Muscle of back (tissue), 11 donors: Measurements from ENCODE around the gene NRP1. TPM values are rescaled to one million over a fixed set of nuclear protein-coding genes. Genes with fewer than 3 reads are reported as not detected.

Source experiments
- DNase-seq, 3 donors: peaks; one replicate each; pipeline versions ENCODE4 v3.0.0 to v3.0.0-alpha.2; 2013
- polyA plus RNA-seq, 10 donors: library from polyadenylated mRNA; unstranded; fragments of 120-200 nt; gene quantifications; one replicate each; pipeline ENCODE4 v1.2.1, GENCODE V29; 2013; ENCODE audit not compliant: insufficient read length in 10 of 10

The NRP1 gene
- polyA plus RNA-seq, 10 donors = 90.1 to 133 (median 105) TPM

DNA sequence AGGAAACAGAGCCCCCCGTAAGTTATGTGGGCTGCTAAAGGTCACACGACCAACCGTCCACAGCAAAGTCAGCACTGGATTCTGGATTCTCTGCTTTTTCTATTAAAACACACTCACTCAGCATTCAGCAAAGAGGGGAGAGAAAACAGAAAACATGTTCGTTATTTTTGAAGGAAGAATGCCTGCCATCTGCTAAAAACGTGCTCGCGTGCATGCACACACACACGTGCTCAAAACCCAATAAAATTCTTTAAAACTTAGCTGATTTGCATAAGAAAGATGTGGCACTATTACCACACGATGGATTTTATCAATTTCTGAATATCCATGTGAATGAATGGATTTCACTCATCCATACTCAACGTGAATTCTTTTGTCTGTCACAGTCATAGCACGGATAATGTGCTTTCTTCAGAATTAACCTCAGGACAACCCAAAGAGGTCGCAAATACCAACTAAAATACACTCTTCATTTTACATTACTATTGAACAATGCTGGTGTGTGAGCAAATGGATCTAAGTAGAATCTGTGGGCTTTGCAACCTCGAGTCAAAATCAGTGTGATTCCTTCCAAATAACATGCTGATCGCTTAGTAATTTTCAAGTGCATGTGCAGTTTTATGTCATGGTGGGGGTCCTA, 40.8 kb downstream of the NRP1 start:
- DNase-seq = no peak

DNA sequence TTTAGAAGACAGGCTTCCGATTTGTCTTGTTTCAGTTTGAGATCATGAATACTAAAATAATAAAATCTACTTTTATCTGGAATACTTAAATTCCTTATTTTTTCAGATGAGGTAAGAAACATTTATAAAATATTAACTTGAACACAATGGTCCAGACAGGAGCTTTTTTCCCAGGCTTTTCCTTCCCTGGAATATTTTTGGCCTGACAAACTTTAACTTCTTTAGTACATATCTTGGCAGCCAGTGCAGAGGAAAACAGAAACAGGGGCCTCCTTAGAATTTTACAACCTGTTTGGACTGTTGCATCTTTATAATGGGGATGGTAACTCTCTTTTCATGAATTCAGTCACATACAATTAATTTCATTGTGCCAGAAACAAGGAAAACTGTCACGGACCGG, 41.4 kb downstream of the NRP1 start:
- DNase-seq = no peak

- peak in 1 of 3 donors; percentile 74 for DNase-seq
Observed at GRCh38 chr10:33291053-33291592, 43.3 kb downstream of the NRP1 start.

- DNase-seq = no peak
Observed at GRCh38 chr10:33290321-33291052, 44.0 kb downstream of the NRP1 start.

- DNase-seq = no peak
Observed at GRCh38 chr10:33289776-33290175, 44.7 kb downstream of the NRP1 start.

DNA sequence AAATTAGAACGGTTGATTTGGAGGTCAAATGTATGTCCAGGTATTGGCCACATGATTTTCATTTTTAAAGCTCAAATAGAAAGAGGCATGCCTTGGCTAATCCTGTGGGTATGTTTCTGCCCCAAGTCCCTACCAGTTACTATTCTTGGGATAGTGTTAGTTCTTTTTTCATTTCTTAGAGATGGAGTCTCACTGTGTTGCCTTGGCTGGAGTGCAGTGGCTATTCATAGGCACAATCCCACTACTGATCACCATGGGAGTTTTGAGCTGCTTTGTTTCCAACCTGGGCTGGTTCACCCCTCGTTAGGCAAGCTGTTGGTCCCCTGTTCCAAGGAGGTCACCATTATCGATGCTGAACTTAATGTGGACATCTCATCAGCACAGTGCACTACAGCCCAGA, 46.3 kb downstream of the NRP1 start:
- no peak for DNase-seq

DNA sequence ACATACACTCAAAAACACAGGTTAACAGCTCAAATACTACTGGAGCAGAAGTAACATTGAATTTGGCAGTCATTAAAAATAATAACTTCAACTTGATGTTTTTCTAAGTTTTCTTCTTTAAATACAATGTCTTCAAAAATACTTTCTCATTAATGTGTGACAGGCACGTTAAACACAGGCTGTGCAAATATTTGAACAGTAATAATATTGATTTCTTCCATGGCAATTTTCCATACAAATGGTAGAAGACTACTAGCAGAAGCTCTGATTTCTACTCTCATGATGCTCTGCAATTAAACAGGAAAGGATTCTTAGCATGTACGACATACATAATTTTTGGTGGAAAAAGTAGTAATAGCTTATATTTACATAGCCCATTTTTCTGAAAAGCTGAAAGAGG, 47.4 kb downstream of the NRP1 start:
- no peak for DNase-seq

DNA sequence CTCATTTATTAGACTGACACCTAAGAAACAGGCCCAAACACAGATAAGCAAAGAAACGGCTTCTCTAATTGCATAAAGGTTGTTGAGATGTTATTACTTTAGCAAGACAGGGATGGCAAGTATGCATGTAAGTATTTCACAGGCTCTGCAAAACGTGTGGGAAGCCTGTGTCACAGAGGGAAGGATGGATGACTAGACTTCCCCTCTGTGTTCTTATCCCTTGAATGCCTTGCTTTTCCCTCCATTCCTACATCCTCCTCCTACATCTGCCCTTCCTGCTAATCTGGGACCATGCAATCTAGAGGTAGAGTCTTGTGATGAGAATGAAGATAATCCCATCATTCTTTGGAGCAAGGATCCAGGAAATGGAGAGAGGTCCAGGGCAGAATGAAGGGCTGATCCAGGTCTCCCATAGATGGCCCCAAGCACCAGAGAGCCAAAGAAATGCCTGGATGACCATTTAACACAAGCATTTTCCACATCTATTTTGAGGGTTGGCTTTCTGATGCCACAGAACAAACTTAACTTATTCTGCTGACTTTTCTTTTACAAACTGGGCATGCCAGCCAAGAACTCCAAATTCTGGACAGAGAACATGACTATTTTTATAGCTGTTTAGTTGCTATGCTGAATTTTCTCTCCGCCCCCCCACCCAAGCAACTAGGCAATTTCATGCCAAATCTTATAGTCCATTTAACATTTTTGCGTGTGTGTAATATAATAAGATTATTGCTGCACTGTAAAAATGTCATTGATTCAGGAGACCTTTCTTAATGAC, 48.1 kb downstream of the NRP1 start:
- DNase-seq = no peak

- DNase-seq = no peak
Observed at GRCh38 chr10:33284945-33285344, 49.5 kb downstream of the NRP1 start.

GRCh38 chr10:33279811-33280602, 54.5 kb downstream of the NRP1 start:
- peak; percentile 66 to 75 (median 67) for DNase-seq

- no peak for DNase-seq
Observed at GRCh38 chr10:33279276-33279675, 55.2 kb downstream of the NRP1 start.

GRCh38 chr10:33278198-33278597, 56.3 kb downstream of the NRP1 start:
- no peak for DNase-seq

GRCh38 chr10:33277135-33277536, 57.3 kb downstream of the NRP1 start:
- DNase-seq = peak in 2 of 3 donors; percentile 63 to 72

DNA sequence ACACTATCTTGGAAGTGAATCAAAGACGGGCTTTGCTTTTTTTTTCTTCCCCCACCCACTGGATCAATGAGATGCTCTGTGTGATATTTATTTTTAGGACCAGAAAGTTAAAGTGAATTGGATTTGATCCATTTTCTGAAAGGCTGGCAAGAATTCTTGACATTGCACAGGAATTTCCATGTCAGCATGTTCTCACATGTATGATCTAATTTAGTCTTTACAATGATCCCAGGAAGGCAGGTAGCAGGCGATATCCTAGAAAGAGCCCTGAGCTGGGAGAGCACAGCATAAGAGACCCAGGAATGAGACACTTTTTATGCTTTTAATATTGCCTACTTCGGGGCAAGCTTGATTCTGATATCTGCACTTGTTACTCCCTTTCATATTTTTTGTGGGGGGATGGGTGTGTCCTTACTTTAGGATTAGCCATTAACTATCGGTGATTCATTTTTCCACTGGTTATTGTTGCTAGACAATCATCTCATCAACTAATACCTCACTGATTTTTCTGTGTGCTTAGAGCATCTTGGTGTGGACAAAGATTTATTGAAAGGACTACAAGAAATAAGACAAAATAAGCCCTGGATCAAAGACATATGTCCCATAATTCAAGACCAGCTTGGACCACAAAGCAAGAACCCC, 58.1 kb downstream of the NRP1 start:
- no peak for DNase-seq

- no peak for DNase-seq
Observed at GRCh38 chr10:33274096-33274785, 60.2 kb downstream of the NRP1 start.

- peak; percentile 59 to 90 (median 80) for DNase-seq
Observed at GRCh38 chr10:33273295-33274002, 61.0 kb downstream of the NRP1 start.

DNA sequence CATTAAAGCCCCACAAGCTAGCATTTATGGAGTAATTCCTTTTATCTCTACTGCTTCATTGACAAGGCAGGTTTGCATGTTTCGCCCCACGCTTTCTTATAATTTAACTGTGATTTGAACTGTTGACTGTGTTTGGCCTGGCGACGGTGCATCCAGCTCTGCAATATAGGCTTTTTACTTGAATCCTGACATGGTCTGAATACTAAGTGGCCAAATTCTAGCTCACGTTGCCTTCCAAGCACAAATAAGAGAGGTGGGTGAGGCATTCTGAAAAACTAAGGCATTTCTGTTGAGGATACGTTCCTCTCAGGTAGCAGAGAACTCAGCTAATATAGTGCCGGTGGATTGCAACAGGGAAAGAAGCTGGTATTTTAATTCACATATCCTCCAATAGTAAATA, 61.8 kb downstream of the NRP1 start:
- no peak for DNase-seq

- no peak for DNase-seq
Observed at GRCh38 chr10:33271969-33272583, 62.4 kb downstream of the NRP1 start.

- no peak for DNase-seq
Observed at GRCh38 chr10:33270971-33271370, 63.5 kb downstream of the NRP1 start.
